Vagina (tissue), 2 donors: ENCODE results near the gene PTPN14.

Source experiments
- CTCF ChIP-seq, 3 experiments: fragments of 450-650 bp in 2 of 3; fragments of 200-600 bp in 1 of 3; sonication (generic) in 1 of 3; IDR thresholded peaks; one replicate each; pipeline ENCODE4 v1.5.1; 2017 to 2019; ENCODE audit warnings: antibody characterized with exemption in 3 of 3, mild to moderate bottlenecking in 2 of 3, moderate library complexity in 2 of 3
- POLR2AphosphoS5 ChIP-seq, 2 donors: sonication (generic); formaldehyde crosslinking; IDR thresholded peaks; one replicate each; pipeline ENCODE4 v1.9.0; 2017; ENCODE audit warnings: antibody characterized with exemption in 2 of 2, mild to moderate bottlenecking in 2 of 2, low read depth in 1 of 2; ENCODE audit not compliant: insufficient read depth in 1 of 2

- TF ChIP-seq POLR2AphosphoS5 (IDR thresholded peaks at IDR 0.05; ENCODE audit: insufficient read depth in 1 of 2, low read depth in 1 of 2) (no peak), CTCF (IDR thresholded peaks at IDR 0.05) (no peak)
Measured at GRCh38 chr1:214351551-214352277, 199.7 kb downstream of the PTPN14 start.
